H9 (cell line): ENCODE data around the gene FTHL17. TPM values are rescaled to one million over a fixed set of nuclear protein-coding genes. Genes with fewer than 3 reads are reported as not detected.

ENCODE experiments used
- DNase-seq: peaks from one replicate; pipeline ENCODE4 v3.0.0-alpha.2; 2017
- H2AFZ ChIP-seq: one replicate; pipeline ENCODE4 v1.6.1; 2013; ENCODE audit warnings: mild to moderate bottlenecking, low read length, control low read depth, moderate library complexity
- H2AK5ac ChIP-seq: 2 replicates; pipeline ENCODE4 v1.6.1; 2013; ENCODE audit warnings: low read length, control low read depth, mixed read lengths; ENCODE audit not compliant: insufficient read length
- H2BK120ac ChIP-seq: one replicate; pipeline ENCODE4 v1.6.1; 2013; ENCODE audit warnings: low read depth, mild to moderate bottlenecking, low read length, control low read depth, inconsistent platforms; ENCODE audit not compliant: poor library complexity, severe bottlenecking
- H2BK12ac ChIP-seq: 2 replicates; pipeline ENCODE4 v1.6.1; 2013; ENCODE audit warnings: low read length, control low read depth, mixed read lengths, low read depth; ENCODE audit not compliant: insufficient read length
- H2BK15ac ChIP-seq: 2 replicates; pipeline ENCODE4 v1.6.1; 2013; ENCODE audit warnings: low read depth, low read length, control low read depth
- H2BK20ac ChIP-seq: one replicate; pipeline ENCODE4 v1.6.1; 2013; ENCODE audit warnings: low read depth, mild to moderate bottlenecking, low read length, control low read depth, inconsistent platforms; ENCODE audit not compliant: poor library complexity, severe bottlenecking
- H2BK5ac ChIP-seq: 2 replicates; pipeline ENCODE4 v1.6.1; 2013; ENCODE audit warnings: low read length, control low read depth, mixed read lengths; ENCODE audit not compliant: insufficient read length
- H3K14ac ChIP-seq: 2 replicates; pipeline ENCODE4 v1.6.1; 2013; ENCODE audit warnings: low read length, control low read depth; ENCODE audit not compliant: insufficient read depth
- H3K18ac ChIP-seq: 2 replicates; pipeline ENCODE4 v1.6.1; 2013; ENCODE audit warnings: low read depth, mild to moderate bottlenecking, mixed read lengths, low read length, control low read depth; ENCODE audit not compliant: insufficient read length
- H3K23ac ChIP-seq: 2 replicates; pipeline ENCODE4 v1.6.1; 2013; ENCODE audit warnings: low read length, control low read depth, mixed read lengths, low read depth; ENCODE audit not compliant: insufficient read length
- H3K23me2 ChIP-seq: 2 replicates; pipeline ENCODE4 v1.6.1; 2013; ENCODE audit warnings: low read depth, mild to moderate bottlenecking, mixed read lengths, low read length, control low read depth; ENCODE audit not compliant: insufficient read length, poor library complexity, severe bottlenecking
- H3K27ac ChIP-seq: 2 replicates; pipeline ENCODE4 v1.5.1; 2013; ENCODE audit warnings: low read length, control low read depth, mixed read lengths, low read depth; ENCODE audit not compliant: insufficient read length
- H3K27me3 ChIP-seq: 2 replicates; pipeline ENCODE4 v1.6.1; 2013; ENCODE audit warnings: low read length, control low read depth, inconsistent platforms; ENCODE audit not compliant: insufficient read depth
- H3K4ac ChIP-seq: 2 replicates; pipeline ENCODE4 v1.6.1; 2013; ENCODE audit warnings: low read depth, mild to moderate bottlenecking, control low read depth, inconsistent platforms, low read length, moderate library complexity
- H3K4me1 ChIP-seq: 2 replicates; pipeline ENCODE4 v1.6.1; 2013; ENCODE audit warnings: low read length, control low read depth, inconsistent platforms; ENCODE audit not compliant: insufficient read depth
- H3K4me2 ChIP-seq: 2 replicates; pipeline ENCODE4 v1.6.1; 2013; ENCODE audit warnings: low read length, control low read depth, mixed read lengths; ENCODE audit not compliant: insufficient read length, insufficient read depth
- H3K56ac ChIP-seq: 2 replicates; pipeline ENCODE4 v1.6.1; 2013; ENCODE audit warnings: low read depth, mild to moderate bottlenecking, mixed read lengths, low read length, control low read depth; ENCODE audit not compliant: insufficient read length
- H3K79me1 ChIP-seq: 2 replicates; pipeline ENCODE4 v1.6.1; 2013; ENCODE audit warnings: low read depth, mild to moderate bottlenecking, moderate library complexity, low read length, control low read depth, inconsistent platforms; ENCODE audit not compliant: insufficient read depth, poor library complexity, severe bottlenecking
- H3K79me2 ChIP-seq: 2 replicates; pipeline ENCODE4 v1.6.1; 2013; ENCODE audit warnings: low read length, control low read depth, inconsistent platforms; ENCODE audit not compliant: insufficient read depth
- H3K9ac ChIP-seq: 2 replicates; pipeline ENCODE4 v1.6.1; 2013; ENCODE audit warnings: low read length, control low read depth, mixed read lengths; ENCODE audit not compliant: insufficient read length; ENCODE audit errors: extremely low read depth
- H3K9me3 ChIP-seq: one replicate; pipeline ENCODE4 v1.6.1; 2013; ENCODE audit warnings: low read depth, low read length, inconsistent platforms; ENCODE audit not compliant: control insufficient read depth
- H3T11ph ChIP-seq: one replicate; pipeline ENCODE4 v1.6.1; 2013; ENCODE audit warnings: mild to moderate bottlenecking, low read length, control low read depth, inconsistent platforms
- H4K20me1 ChIP-seq: one replicate; pipeline ENCODE4 v1.6.1; 2013; ENCODE audit not compliant: control insufficient read depth, insufficient read length, insufficient read depth
- H4K5ac ChIP-seq: 2 replicates; pipeline ENCODE4 v1.6.1; 2013; ENCODE audit warnings: low read depth, mild to moderate bottlenecking, mixed read lengths, low read length, control low read depth; ENCODE audit not compliant: insufficient read length
- H4K8ac ChIP-seq: replicated peaks from 2 replicates; pipeline ENCODE4 v1.6.1; 2013; ENCODE audit warnings: low read length, control low read depth, mixed read lengths, low read depth; ENCODE audit not compliant: insufficient read length
- H4K91ac ChIP-seq: 2 replicates; pipeline ENCODE4 v1.6.1; 2013; ENCODE audit warnings: low read depth, mild to moderate bottlenecking, moderate library complexity, mixed read lengths, low read length, control low read depth; ENCODE audit not compliant: insufficient read length
- H3K27ac Mint-ChIP-seq, 3 experiments: 2 replicates in 2 of 3; 3 replicates in 1 of 3; pipeline ENCODE4 v1.8.0; 2020 to 2021; ENCODE audit warnings: mixed read lengths in 3 of 3, mild to moderate bottlenecking in 1 of 3, moderate library complexity in 1 of 3
- H3K27me3 Mint-ChIP-seq: 2 replicates; pipeline ENCODE4 v1.8.0; 2021; ENCODE audit warnings: low read depth, mild to moderate bottlenecking, moderate library complexity, mixed read lengths
- H3K36me3 Mint-ChIP-seq, 3 experiments: 2 replicates in 2 of 3; 3 replicates in 1 of 3; pipeline ENCODE4 v1.8.0; 2020 to 2021; ENCODE audit warnings: low read depth in 3 of 3, mixed read lengths in 3 of 3; ENCODE audit not compliant: insufficient read depth in 1 of 3
- H3K4me1 Mint-ChIP-seq, 2 experiments: 2 replicates each; pipeline ENCODE4 v1.8.0; 2020; ENCODE audit warnings: mixed read lengths in 2 of 2
- H3K4me3 Mint-ChIP-seq, 2 experiments: 2 replicates in 1 of 2; 3 replicates in 1 of 2; pipeline ENCODE4 v1.8.0; 2020 to 2021; ENCODE audit warnings: mild to moderate bottlenecking in 2 of 2, mixed read lengths in 2 of 2, moderate library complexity in 1 of 2
- H3K9me3 Mint-ChIP-seq, 2 experiments: 2 replicates in 1 of 2; 3 replicates in 1 of 2; pipeline ENCODE4 v1.8.0; 2020; ENCODE audit warnings: mild to moderate bottlenecking in 2 of 2, mixed read lengths in 2 of 2, moderate library complexity in 1 of 2
- CTCF ChIP-seq: fragments of 200-600 bp; sonication (generic); conservative IDR thresholded peaks from 3 replicates; pipeline ENCODE4 v1.8.0; 2021; ENCODE audit warnings: antibody characterized with exemption, mild to moderate bottlenecking
- WGBS: extraction: QIAGEN DNeasy Blood & Tissue Kit; methylation state at CpG from one replicate; pipeline ENCODE4 v1.1.7; 2013; ENCODE audit warnings: missing lambda C conversion rate, low lambda C conversion rate, mixed read lengths; ENCODE audit not compliant: insufficient read length; ENCODE audit errors: extremely low coverage; 5-methylcytosine and 5-hydroxymethylcytosine counted together
- total RNA-seq: library from RNA; stranded (reverse); gene quantifications from 2 replicates; pipeline ENCODE4 v1.2.1, GENCODE V29; 2021

FTHL17 gene
- total RNA-seq, 1 experiment from 2014 or later, result not detected

GRCh38 chrX:31021537-31021936, 50.3 kb downstream of the FTHL17 start:
- H3K27me3 Mint-ChIP-seq, result no peaks in the 10 kb centered on the region
- H2AK5ac ChIP-seq, result no peak overlapping the region
- H3K79me1 ChIP-seq, result no peaks in the 10 kb centered on the region
- no peak overlapping the region for H3K18ac ChIP-seq
- H2BK12ac ChIP-seq, result no peak overlapping the region
- H3K56ac ChIP-seq, result no peak overlapping the region
- no peak overlapping the region for H2BK20ac ChIP-seq
- no peak overlapping the region for H3T11ph ChIP-seq
- no peak overlapping the region for H4K8ac ChIP-seq
- no peak overlapping the region for H2BK5ac ChIP-seq
- H2AFZ ChIP-seq, result no peak overlapping the region
- peaks cover 0 to 2% (median 0%) of the 10 kb centered on the region in 3 experiments; a peak in 1 of 7 replicates for H3K36me3 Mint-ChIP-seq
- no peak overlapping the region for H3K23ac ChIP-seq
- H2BK15ac ChIP-seq, result no peak overlapping the region
- no peaks in the 10 kb centered on the region for H3K27me3 ChIP-seq
- no peaks in the 10 kb centered on the region for H3K79me2 ChIP-seq
- no peak overlapping the region for H3K14ac ChIP-seq
- no peak overlapping the region for H3K27ac Mint-ChIP-seq
- H4K91ac ChIP-seq, result no peak overlapping the region
- no peak overlapping the region for H3K27ac ChIP-seq
- no peak overlapping the region for H3K4me2 ChIP-seq
- H3K4me3 Mint-ChIP-seq, result no peak overlapping the region
- DNase-seq, result no peak
- no peaks in the 10 kb centered on the region for H3K23me2 ChIP-seq
- H2BK120ac ChIP-seq, result no peak overlapping the region
- H4K20me1 ChIP-seq, result no peaks in the 10 kb centered on the region
- H3K4me1 ChIP-seq, result no peaks in the 10 kb centered on the region
- H3K9me3 ChIP-seq, result no peaks in the 10 kb centered on the region
- H3K9ac ChIP-seq, result no peak overlapping the region
- no peak for TF ChIP-seq CTCF
- peaks cover 41 to 52% of the 10 kb centered on the region in 2 experiments for H3K9me3 Mint-ChIP-seq
- no CpG with 5 or more reads among the region's 2 CpGs for WGBS
- no peak overlapping the region for H3K4ac ChIP-seq
- peaks cover 0 to 4% of the 10 kb centered on the region in 2 experiments; a peak in 3 of 4 replicates for H3K4me1 Mint-ChIP-seq
- no peak overlapping the region for H4K5ac ChIP-seq

Other genes with a start within 250 kb of the FTHL17 start
- gene TAB3, start 182.8 kb downstream of the FTHL17 start, total RNA-seq, result 13.5 and 14.8 TPM in 2 replicates